ENCODE data around the gene RGP1.

Gene RGP1, protein sequence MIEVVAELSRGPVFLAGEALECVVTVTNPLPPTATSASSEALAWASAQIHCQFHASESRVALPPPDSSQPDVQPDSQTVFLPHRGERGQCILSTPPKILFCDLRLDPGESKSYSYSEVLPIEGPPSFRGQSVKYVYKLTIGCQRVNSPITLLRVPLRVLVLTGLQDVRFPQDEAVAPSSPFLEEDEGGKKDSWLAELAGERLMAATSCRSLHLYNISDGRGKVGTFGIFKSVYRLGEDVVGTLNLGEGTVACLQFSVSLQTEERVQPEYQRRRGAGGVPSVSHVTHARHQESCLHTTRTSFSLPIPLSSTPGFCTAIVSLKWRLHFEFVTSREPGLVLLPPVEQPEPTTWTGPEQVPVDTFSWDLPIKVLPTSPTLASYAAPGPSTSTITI

DNA sequence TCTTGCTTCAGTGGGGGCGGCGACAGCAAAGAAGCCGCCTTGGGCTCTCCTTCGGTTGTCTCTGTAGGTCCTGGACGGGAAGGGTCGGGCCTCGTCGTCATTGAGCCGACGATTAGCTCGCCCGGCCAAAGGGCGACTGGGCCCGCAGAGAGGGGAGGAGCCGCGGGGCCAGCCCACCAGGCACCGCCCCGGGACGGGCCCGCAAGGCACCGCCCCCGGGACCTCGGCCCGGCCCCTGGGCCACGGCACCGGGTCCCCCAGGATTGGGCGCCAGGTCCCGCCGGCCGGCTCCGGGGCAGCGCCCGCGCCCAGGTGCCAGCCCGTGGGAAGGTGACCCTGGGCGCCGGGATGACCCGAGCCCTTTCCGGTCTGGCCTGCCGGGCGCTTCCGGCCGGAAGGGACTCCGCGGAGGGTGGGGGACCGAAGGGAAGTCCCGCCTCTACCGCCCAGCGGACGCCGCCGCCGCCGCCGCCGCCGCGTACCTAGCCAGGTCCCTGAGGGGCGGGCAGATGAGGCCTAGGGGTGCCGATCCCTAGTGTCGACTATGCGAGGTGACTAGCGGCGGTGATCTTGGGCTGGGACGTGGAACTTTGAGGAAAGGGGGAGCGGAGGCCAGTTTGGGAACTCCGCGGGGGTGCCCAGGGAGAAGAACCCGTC lies at the start of gene RGP1, which contains the start of gene GBA2:
Gene RGP1 (plus strand): TSS at position 430 of the 657 bp plus-strand sequence. CDS start 469 bp downstream, outside the sequence.
Gene GBA2 (minus strand): TSS at position 371 of the 657 bp plus-strand sequence. CDS start 524 bp downstream, outside the sequence.
- DNase-seq (ENCODE audit: low read depth), result no peak

DNA sequence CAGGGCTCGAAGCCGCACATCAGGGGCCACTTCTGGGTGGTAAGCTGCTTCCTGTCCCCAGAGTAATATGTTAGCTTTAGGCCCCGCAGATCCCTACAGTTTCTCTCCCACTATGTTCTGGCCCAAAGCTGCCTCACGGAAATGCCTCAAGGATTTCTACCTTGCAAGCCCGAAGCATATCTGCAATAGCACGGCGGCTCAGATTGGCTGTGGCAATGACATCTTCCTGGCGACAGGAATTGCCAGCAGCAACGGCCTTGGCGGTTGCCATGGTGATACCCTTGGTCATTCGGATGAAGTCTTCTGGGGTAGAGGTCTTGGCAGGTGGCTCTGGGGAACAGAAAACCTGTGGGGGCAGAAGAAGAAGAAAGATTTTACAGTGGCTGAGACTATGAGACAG lies 49.1 kb upstream of the RGP1 start:
- no peak for DNase-seq (ENCODE audit: low read depth)

DNA sequence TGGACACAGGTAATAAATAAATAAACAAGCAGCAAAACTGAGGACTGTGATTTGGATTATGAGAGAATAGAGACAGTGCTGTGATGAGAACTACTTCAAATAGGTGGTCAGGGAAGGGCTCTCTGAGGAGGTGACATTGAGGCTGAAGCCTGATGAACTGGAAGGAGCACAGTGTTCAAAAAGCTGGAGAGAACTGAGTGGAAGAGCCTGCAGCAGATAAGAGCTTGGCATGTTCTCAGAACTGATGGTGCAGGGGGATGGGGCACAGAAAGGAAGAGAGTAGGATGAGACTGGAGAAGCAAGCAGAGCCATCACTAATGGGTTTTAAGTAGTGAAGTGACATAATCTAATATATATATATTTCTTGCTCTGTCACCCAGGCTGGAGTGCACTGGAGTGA lies 48.1 kb upstream of the RGP1 start:
- no peak for DNase-seq (ENCODE audit: low read depth)

DNA sequence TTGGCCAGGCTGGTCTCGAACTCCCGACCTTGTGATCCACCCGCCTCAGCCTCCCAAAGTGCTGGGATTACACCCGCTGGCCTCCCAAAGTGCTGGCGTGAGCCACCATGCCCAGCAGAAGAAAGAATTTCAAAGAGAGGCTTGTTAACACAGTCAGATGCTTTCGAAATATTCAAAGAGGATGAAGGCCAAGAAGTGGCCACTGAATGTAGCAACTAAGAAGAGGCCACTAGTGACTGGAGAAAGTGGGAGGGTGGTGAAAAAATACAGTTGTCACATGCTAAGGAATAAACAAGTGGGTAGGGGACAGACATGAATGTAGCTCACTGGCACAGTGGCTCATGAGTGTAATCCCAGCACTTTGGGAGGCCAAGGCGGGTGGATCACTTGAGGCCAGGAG lies 46.4 kb upstream of the RGP1 start:
- no peak for DNase-seq (ENCODE audit: low read depth)

DNA sequence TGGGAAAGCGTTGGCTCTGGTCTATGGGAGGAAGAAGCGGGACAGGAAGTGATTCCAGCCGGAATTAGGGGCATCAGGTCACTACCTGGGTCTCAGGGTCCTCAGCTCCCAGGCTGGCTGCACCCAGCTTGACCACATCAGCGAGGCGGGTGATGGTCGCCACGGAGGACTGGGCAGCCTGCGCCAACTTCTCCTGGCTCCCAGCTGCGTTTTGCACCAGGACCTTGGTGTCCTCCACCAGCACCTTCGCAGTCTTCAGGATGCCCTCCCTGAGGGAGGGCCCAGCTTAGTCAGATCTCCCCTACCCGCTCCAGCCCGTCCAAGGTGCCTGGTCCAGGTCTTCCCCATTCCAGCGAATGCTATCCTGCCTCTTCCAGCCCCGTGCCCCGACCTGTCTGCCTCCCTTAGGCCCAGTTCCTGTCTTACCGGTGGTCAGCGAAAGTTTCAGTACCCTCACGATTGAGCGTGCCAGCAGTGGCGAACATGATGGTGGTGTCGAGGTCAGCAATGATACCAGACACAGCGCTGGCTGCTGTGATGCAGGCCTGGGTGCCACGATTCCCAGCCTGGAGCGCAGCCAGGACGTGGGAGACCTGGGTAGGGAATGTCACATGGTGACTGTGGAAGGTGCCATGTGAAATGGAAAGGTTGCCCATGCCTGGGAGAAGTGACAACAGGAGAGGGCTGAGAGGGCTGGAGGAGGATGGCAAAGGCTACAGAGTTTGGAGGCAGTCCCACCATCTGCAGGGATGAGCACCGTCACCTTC lies 45.0 kb upstream of the RGP1 start:
- DNase-seq (ENCODE audit: low read depth), result no peak

DNA sequence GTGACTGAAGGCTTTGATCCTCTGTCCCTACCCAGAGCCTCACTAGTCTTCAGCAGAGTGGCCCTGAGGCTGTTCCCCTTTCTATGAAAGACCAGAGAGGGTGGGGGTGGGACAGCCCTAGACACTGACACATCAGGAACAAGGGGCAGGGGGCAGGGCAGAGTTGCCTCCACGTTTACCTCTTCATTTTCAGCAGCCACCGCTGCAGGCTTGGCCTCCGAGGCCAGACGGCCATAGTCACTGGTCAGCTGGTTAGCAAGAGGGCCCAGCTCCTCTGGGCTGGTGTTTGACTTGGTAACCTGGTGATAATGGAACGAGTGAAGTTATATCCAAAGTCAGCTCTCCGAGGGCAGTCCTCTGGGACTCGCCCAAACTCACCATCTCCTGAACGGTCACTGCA lies 43.7 kb upstream of the RGP1 start:
- DNase-seq (ENCODE audit: low read depth), result no peak

DNA sequence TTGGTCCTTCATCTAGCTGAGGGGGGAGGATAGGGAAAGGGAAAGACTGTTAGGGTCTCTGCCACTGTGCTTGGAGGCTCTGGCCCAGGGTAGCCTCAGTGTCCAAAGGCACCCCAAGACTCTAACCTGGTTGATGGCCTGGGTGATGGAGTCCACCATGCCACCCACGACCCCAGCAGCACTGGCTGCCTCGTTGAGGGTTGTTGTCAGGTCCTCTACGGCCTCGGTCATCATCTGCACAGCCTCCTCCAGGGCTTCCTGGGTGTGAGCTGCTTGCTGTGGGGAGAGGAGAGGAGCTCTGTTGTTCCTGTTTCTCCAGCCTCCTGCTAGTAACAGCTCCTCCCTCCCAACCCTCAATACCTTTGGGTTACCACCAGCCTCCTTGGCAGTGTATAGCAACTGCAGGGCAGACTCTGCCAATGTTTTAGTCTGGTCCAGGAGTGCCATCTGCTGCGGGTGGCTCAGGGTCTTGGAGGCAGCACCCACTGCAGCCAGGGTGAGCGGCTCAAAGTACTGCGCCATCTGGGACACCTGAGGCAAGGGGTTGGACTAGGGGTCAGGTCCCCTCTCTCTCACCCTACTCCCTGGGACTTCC lies 43.2 kb upstream of the RGP1 start:
- no peak for DNase-seq (ENCODE audit: low read depth)

DNA sequence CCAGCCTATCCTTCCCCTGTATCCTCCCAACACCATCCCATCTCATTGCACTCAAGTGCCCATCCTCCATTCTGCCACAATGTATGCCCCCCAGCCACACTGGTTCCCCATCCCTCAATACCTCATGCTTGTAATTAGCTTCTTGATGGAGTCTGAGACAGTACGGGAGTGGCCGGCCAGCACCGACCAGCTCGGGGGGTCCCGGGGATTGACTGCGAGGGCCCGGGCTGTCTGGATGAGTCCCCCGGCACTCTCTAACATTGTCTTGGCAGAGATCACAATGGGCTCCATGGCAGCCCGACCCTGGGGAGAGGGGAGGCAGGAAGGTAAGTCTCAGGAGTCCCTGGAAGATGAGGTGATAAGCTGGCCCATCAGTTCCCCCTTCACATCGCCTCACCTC lies 42.1 kb upstream of the RGP1 start:
- no peak for DNase-seq (ENCODE audit: low read depth)

DNA sequence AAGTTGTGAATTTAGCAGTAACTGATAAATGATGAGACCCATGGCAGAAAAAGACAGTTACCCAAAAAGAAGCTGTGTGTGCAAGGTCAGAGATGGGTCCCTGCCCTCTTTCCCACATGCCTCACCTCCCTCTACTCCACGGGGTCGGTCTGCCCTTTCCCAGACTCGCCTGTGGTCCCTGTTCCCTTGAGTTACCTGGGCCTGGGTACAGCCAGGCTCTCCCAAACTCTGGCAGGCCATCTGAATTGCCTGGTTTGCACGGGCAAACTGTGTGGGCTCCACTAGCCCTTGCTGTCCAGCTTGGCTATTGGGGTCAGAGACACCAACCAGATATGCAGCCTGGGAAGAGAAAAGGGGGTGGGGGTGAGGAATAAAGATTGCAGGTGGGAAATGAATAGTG lies 40.9 kb upstream of the RGP1 start:
- DNase-seq (ENCODE audit: low read depth), result no peak

DNA sequence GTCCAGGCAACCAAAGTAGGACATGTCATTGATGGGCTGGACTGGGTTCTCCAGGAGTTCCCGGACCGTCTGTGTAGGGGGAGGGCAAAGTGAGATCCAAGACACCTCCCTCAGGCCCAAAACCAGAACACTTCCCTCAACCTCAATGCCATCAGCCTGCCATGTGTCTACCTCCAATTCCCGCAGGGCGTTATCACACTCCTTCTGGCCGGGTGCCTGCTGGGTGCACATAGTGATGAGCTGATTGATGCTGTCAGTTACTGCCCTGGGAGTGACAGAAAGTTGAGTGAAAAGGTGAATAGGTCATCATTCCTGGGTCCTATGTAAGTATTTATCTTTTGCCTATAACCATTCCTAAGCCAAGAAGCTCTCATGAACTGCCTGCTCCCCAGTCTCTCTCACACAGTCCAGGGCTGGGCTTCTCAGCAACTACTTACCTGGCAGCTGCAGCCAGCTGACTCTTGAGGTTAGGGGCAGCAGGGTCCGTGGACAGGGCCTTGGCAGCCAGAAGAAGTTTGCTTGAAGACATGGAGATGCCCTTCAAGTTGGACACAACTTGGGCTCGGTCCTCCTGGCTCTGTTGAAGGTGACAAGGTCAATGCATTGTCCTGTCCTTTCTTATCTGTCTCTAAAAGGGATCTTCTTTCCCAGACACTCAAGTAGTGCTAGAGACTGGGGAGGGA lies 38.1 kb upstream of the RGP1 start:
- DNase-seq (ENCODE audit: low read depth), result no peak

DNA sequence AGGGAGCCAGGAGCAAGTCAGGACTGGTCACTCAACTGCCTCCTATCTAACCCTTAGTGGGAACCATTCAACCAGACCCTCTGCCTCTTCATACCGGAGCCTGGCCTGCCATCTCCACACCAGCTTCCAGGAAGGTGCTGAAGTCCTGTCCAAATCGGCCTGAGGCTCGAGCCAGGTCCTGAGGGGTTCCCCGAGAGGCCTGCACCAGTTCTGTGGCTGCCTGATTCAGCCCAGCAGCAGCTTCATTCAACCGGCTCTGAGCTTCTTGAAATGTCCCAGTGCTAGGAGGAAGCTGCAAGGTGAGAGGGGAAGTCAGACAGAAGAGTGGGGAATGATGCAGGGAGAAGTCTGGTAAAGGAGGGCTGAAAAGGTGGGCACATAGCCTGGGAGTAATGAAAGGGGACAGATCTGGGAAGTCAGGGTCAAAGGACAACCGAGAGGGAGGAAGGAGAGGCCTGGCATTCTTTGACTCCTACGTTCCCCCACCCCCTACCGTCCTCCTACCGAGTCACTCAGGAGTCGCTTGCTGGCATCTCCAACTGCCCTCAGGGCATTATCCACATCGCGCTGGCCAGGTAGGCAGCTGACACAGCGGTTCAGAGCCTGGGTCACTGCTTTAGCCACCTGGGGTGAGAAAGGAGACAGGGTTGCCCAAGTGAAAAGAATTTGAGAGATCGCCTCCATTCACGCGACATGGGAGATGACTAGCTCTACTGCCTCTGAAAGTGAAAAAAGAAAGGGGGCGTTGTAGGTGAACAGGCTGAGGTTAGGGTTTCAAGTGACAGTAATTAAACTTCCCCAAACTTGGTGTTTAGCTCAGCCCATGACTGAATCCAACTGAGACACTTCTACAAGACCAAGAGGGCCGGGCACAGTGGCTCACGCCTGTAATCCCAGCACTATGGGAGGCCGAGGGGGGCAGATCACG lies 37.3 kb upstream of the RGP1 start:
- DNase-seq (ENCODE audit: low read depth), result no peak

DNA sequence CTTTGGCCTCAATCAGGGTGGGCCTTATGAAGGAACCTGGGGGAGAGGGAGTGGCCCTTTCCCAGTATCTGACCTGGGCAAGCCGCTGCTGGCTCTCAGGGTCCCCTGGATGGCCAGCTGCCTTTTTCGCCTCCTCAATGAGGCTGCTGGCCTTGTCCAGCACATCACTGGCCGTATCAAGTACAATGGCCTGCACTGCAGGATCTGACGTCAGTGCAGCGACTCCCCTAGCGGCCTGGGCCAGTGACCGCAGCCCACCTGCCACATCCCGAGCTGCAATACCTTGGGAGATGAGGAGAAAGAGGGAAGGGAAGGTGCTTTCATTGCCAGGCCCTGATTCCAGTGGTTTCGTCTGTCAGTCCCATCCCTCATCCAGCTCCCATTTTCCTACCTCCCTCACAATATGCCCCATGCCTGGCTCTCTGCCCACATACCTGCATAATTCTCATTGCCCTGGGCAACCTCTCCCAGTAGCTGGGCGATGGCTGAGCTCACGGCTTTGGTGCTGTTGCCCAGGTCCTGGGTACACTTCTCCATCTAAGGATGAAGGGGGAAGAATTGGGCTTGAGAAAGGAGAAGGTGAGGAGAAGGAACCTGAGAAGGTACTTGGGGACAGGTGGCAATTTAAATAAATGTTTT lies 36.2 kb upstream of the RGP1 start:
- no peak for DNase-seq (ENCODE audit: low read depth)

DNA sequence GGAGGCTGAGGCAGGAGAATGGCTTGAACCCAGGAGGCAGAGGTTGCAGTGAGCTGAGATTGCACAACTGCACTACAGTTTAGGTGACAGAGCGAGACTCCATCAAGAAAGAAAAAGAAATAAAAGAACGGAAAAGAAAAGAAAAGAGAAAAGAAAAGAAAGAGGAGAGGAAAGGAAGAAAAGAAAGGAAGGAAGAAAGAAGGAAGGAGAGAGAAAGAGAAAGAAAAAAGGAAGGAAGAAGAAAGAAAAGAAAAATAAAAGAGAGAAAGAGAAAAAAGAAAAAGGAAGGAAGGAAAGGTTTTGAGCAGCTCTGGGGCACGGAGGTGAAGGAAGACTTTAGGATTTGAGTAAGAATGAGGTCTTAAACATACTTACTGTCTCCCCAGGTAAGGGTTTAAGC lies 35.5 kb upstream of the RGP1 start:
- DNase-seq (ENCODE audit: low read depth), result no peak

DNA sequence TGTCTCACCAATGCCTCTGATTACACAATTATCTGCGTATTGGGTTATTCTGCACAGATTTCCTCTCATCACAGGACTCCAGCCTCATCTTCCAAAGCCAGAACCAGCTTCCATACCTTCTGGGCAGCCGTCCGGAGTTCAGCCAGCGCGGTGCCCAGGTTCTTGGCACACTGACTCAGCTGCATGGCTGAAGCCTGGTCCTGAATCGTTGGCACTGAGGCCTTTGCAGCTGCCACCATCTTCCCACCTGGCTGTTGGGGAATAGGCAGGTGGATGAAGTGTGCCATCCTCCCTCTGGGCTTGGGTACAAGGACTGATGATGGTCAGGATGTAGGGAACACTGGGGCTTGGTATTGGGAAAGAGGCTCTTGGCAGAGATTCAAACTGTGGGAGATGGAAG lies 35.0 kb upstream of the RGP1 start:
- no peak for DNase-seq (ENCODE audit: low read depth)

DNA sequence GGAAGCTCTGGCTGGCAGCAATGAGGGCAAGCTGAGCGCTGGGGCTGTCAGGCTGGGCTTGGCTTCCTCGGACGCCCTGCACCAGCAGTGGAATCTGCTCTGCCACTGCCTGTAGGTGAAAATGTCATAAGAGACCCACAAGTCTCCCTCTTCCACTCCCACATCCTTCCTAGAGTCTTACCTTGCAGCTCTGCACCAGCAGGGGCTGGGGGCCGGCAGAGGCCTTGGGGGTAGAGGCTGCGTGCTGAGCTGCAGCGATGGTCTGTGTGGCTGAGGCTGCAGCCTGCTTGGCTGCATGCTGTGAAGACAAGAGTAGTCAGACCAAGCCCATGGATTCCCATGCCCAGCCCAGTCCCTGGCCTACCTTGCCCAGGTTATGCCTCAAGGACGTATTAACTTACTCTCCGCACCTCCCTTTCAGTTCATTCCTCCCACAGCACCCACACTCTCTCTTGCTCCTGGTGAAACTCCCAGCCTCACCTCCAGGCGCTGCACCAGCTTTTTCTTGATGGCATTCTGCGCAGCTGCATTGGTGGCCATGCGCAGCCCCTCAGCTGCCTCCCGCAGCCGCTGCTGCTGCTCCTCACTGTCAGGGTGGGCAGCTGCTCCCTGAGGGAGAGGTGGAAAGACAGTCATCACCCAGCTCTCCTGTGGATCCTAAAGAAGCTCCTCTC lies 34.4 kb upstream of the RGP1 start:
- DNase-seq (ENCODE audit: low read depth), result no peak

DNA sequence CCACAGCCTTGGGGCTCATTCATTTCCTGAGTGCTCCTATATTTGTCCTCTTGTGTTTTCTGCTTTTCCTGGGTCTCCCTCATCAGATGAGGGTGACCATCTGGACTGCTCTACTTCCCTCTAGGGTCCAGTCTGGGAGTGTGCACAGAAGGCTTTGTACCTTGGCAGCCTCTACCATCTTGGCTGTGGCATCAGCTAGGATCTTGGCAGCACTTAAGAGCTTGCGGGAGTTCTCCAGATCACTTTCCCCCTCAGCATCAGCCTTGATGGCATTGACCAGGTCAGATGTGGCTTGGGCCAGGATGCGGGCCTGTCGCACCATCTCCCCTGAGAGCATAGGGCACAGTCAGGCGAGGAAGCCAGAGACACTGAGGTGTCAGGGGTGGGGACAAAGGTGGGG lies 32.9 kb upstream of the RGP1 start:
- no peak for DNase-seq (ENCODE audit: low read depth)

DNA sequence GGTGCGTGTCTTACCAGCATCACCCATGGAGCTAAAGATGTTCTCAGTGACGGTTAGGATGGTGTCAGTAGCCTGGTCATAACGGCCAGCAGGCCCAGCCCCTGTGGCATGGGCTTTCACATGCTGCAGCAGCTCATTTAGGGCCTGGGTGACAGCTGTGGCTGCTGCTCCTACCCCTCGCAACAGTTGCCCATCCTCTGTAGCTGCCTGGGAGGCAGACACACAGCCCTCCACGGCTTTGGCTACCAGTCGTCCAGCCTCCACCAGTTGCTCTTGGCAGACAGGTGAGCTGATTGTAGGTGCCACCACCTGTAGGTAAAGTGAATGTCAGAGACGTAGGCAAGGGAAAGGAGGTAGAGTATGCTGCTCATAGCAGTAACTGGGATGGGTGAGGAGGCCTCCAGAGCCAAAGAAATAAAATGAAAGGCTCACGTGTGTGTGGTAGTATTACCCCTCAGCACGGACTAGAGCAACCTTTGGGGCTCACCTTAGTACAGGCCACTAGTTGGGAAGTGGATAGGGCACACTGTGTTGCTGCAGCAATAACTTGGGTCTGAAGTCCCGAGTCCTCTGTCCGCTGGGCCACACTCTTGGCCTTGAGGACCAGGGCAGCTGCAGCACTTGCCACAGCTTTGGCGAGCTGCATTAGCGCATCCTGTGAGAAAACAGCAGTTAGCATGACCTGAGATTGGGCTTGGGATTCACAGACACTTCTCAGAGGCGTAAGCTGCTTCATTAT lies 31.8 kb upstream of the RGP1 start:
- DNase-seq (ENCODE audit: low read depth), result no peak

DNA sequence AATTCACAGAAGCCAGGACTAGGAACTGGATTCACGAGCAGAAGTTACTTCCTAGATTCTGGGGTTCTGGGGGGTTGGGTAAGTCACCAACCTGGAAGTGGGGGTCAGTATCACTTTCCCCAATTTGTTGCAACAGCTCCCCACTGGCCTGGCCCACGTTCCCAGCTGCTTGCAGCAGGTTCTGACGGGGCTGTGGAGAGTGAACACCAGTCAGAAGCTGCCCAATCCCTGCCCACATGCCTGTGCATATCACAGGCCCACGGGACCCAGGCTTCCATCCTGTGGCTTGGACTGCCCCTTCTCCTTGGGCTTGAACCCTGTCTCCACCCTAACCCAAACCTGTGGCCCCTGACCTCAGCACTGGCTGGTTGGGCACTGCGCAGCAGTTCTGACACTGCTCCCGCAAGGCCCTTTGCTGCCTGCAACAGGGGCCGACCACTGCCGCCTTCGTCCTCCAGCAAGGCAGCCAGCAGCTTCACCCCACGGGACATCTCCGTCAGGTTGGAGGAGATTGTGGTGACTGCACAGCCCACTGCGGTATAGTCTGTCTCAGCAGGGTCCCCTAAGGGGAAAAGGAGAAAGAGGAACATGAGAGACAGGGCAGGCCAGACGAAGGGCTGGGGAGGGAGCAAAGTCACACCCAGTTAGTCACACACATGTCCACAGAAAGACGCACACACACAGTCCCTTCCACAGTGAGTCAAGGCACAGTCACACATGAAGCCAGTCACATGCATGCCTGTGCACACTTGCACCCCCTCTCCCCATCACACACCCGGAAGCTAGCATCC lies 30.2 kb upstream of the RGP1 start:
- no peak for DNase-seq (ENCODE audit: low read depth)
